Mesothelial cell of epicardium (in vitro differentiated cells): ENCODE data around the gene NAGS. TPM values are rescaled to one million over a fixed set of nuclear protein-coding genes. Genes with fewer than 3 reads are reported as not detected.
A peak's percentile ranks its signal among the peaks of the same experiment; 100 is the strongest.

ENCODE experiments used
- DNase-seq, 2 experiments: peaks; one replicate each; pipeline ENCODE4 v3.0.0; 2021; ENCODE audit warnings: low spot score in 2 of 2; ENCODE audit not compliant: unreplicated experiment in 2 of 2
- H3K27ac Mint-ChIP-seq: 2 replicates; pipeline ENCODE4 v1.8.0; 2021; ENCODE audit warnings: mixed read lengths
- H3K27me3 Mint-ChIP-seq: 2 replicates; pipeline ENCODE4 v1.8.0; 2021; ENCODE audit warnings: low read depth, mixed read lengths
- H3K36me3 Mint-ChIP-seq: 2 replicates; pipeline ENCODE4 v1.8.0; 2021; ENCODE audit warnings: mixed read lengths
- H3K4me1 Mint-ChIP-seq: 2 replicates; pipeline ENCODE4 v1.8.0; 2021; ENCODE audit warnings: mixed read lengths
- H3K4me3 Mint-ChIP-seq: 2 replicates; pipeline ENCODE4 v1.8.0; 2021; ENCODE audit warnings: mild to moderate bottlenecking, moderate library complexity, mixed read lengths
- H3K9me3 Mint-ChIP-seq: 2 replicates; pipeline ENCODE4 v1.8.0; 2021; ENCODE audit warnings: mixed read lengths
- total RNA-seq: library from RNA; stranded (reverse); gene quantifications from 3 replicates; pipeline ENCODE4 v1.2.1, GENCODE V29; 2021
- TF ChIP-seq, protein P1 (sequence below): fragments of 200-600 bp; sonication (generic); IDR thresholded peaks from one replicate; pipeline ENCODE4 v1.5.0; 2021; ENCODE audit warnings: antibody characterized with exemption; ENCODE audit not compliant: unreplicated experiment

Gene NAGS
- total RNA-seq, 1 donor from 2014 or later, result 0.42 TPM

- Mint-ChIP-seq H3K4me3 (no peak overlapping the region), H3K36me3 (no peaks in the 10 kb centered on the region), H3K27me3 (peaks cover 75% of the 10 kb centered on the region), H3K27ac (no peak overlapping the region), H3K4me1 (no peaks in the 10 kb centered on the region), H3K9me3 (no peaks in the 10 kb centered on the region)
- DNase-seq, result no peak
- TF ChIP-seq, protein P1, sequence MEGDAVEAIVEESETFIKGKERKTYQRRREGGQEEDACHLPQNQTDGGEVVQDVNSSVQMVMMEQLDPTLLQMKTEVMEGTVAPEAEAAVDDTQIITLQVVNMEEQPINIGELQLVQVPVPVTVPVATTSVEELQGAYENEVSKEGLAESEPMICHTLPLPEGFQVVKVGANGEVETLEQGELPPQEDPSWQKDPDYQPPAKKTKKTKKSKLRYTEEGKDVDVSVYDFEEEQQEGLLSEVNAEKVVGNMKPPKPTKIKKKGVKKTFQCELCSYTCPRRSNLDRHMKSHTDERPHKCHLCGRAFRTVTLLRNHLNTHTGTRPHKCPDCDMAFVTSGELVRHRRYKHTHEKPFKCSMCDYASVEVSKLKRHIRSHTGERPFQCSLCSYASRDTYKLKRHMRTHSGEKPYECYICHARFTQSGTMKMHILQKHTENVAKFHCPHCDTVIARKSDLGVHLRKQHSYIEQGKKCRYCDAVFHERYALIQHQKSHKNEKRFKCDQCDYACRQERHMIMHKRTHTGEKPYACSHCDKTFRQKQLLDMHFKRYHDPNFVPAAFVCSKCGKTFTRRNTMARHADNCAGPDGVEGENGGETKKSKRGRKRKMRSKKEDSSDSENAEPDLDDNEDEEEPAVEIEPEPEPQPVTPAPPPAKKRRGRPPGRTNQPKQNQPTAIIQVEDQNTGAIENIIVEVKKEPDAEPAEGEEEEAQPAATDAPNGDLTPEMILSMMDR, result no peak
Measured at GRCh38 chr17:43986225-43986981, 18.0 kb upstream of the NAGS start.

- H3K9me3 Mint-ChIP-seq, result no peaks in the 10 kb centered on the region
- H3K4me3 Mint-ChIP-seq, result no peak overlapping the region
- no peak overlapping the region for H3K27ac Mint-ChIP-seq
- peaks cover 66% of the 10 kb centered on the region for H3K27me3 Mint-ChIP-seq
- no peaks in the 10 kb centered on the region for H3K4me1 Mint-ChIP-seq
- H3K36me3 Mint-ChIP-seq, result no peaks in the 10 kb centered on the region
- TF ChIP-seq, protein P1, result no peak
- DNase-seq, result no peak
Measured at GRCh38 chr17:43987131-43988021, 17.0 kb upstream of the NAGS start.

DNA sequence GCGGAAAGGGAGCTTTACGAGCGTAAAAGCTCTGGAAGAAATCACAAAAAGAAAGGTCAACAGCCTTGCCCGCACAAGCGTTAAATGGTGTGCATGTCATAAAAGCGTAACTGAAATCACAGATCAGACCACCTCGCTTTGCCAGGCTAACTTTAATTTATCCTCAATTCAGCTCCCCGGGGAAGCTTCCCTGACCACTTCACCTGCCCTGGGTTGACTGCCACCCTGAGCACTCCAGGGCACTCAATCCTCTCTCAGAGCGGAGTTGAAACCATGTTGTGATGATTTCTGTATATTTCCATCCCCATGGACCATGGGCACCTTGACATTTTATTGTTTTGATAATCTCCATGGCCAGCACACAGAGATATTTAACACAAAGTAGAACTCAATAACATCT is 16.1 kb upstream of the NAGS start:
- H3K9me3 Mint-ChIP-seq, result no peaks in the 10 kb centered on the region
- no peaks in the 10 kb centered on the region for H3K36me3 Mint-ChIP-seq
- TF ChIP-seq, protein P1, result no peak
- DNase-seq, result no peak
- peaks cover 57% of the 10 kb centered on the region for H3K27me3 Mint-ChIP-seq
- H3K4me1 Mint-ChIP-seq, result no peaks in the 10 kb centered on the region
- H3K27ac Mint-ChIP-seq, result no peak overlapping the region
- H3K4me3 Mint-ChIP-seq, result no peak overlapping the region

GRCh38 chr17:43992641-43993040 is 11.8 kb upstream of the NAGS start:
- Mint-ChIP-seq H3K4me1 (no peaks in the 10 kb centered on the region), H3K36me3 (no peaks in the 10 kb centered on the region), H3K9me3 (no peaks in the 10 kb centered on the region), H3K4me3 (no peak overlapping the region), H3K27ac (no peak overlapping the region), H3K27me3 (peaks cover 40% of the 10 kb centered on the region)
- TF ChIP-seq, protein P1, result no peak
- DNase-seq, result no peak

- H3K27me3 Mint-ChIP-seq, result peaks cover 35% of the 10 kb centered on the region
- DNase-seq, result peak; percentile 53 to 84
- H3K4me3 Mint-ChIP-seq, result peak overlapping the region; percentile 38
- TF ChIP-seq, protein P1, result peak; percentile 93
- no peak overlapping the region for H3K27ac Mint-ChIP-seq
- no peaks in the 10 kb centered on the region for H3K4me1 Mint-ChIP-seq
- H3K9me3 Mint-ChIP-seq, result no peaks in the 10 kb centered on the region
- H3K36me3 Mint-ChIP-seq, result no peaks in the 10 kb centered on the region
Measured at GRCh38 chr17:43994272-43995149, 9.9 kb upstream of the NAGS start.
